Panc1 (cell line): ENCODE data around the gene ZNF346. TPM values are rescaled to one million over a fixed set of nuclear protein-coding genes. Genes with fewer than 3 reads are reported as not detected.
A peak's percentile ranks its signal among the peaks of the same experiment; 100 is the strongest.

Experiments
- ATAC-seq: fragments of 200-7000 bp; cut with Tn5 transposase; 2 replicates; pipeline ENCODE4 v1.9.1; 2020; ENCODE audit warnings: mild to moderate bottlenecking, moderate library complexity
- BruUV-seq: library from RNA; stranded (reverse); fragments of 400-500 nt; replicated peaks from 2 replicates; lab custom pipeline; 2021; lab: Mats Ljungman, UMichigan
- CTCF ChIA-PET: fragments of 300-600 bp; sonication (Branson Sonifier 250); formaldehyde crosslinking; loops from one replicate; lab custom pipeline; 2022; ENCODE audit warnings: antibody characterized with exemption; lab: Charles Lee
- POLR2A ChIA-PET: fragments of 300-600 bp; sonication (Branson Sonifier 250); formaldehyde crosslinking; loops from one replicate; lab custom pipeline; 2022; ENCODE audit warnings: antibody characterized with exemption; lab: Charles Lee
- DNase-seq: peaks from one replicate; pipeline ENCODE4 v3.0.0-alpha.2; 2010; ENCODE audit warnings: low read depth, low spot score
- H3K27ac ChIP-seq: 2 replicates; pipeline ENCODE4 v1.5.1; 2011; ENCODE audit warnings: mild to moderate bottlenecking, low read length, inconsistent platforms
- H3K27me3 ChIP-seq: fragments of 200-500 bp; sonication (Bioruptor generic); 2 replicates; pipeline ENCODE4 v1.6.0; 2014; ENCODE audit warnings: low read length, inconsistent platforms; ENCODE audit not compliant: control insufficient read depth, insufficient read depth
- H3K36me3 ChIP-seq: fragments of 200-500 bp; sonication (Bioruptor generic); 2 replicates; pipeline ENCODE4 v1.5.1; 2014; ENCODE audit warnings: inconsistent platforms, mild to moderate bottlenecking, low read length, moderate library complexity; ENCODE audit not compliant: control insufficient read depth, insufficient read depth
- H3K4me1 ChIP-seq: 2 replicates; pipeline ENCODE4 v1.5.1; 2011; ENCODE audit warnings: inconsistent platforms, mild to moderate bottlenecking, low read length, moderate library complexity; ENCODE audit not compliant: control insufficient read depth, insufficient read depth
- H3K4me3 ChIP-seq, 2 experiments: 2 replicates each; pipeline ENCODE4 v1.5.1; 2011 to 2012; ENCODE audit warnings: low read depth in 2 of 2, low read length in 2 of 2, mild to moderate bottlenecking in 2 of 2, inconsistent platforms in 1 of 2, moderate library complexity in 1 of 2
- H3K9me3 ChIP-seq: fragments of 200-500 bp; sonication (Bioruptor generic); 2 replicates; pipeline ENCODE4 v1.5.1; 2014; ENCODE audit warnings: low read depth, mild to moderate bottlenecking, inconsistent platforms, low read length, moderate library complexity; ENCODE audit not compliant: control insufficient read depth, insufficient read depth
- CTCF ChIP-seq: fragments of 450-650 bp; IDR thresholded peaks from 2 replicates; pipeline ENCODE4 v1.5.1; 2017; ENCODE audit warnings: mild to moderate bottlenecking
- POLR2AphosphoS5 ChIP-seq: IDR thresholded peaks from 2 replicates; pipeline ENCODE4 v1.6.1; 2012; ENCODE audit warnings: mild to moderate bottlenecking, low read depth, low read length, moderate library complexity
- REST ChIP-seq, 2 experiments: IDR thresholded peaks; 2 replicates each; pipeline ENCODE4 v1.6.1; 2011 to 2012; ENCODE audit warnings: low read depth in 2 of 2, control low read depth in 1 of 2, low read length in 1 of 2, mild to moderate bottlenecking in 1 of 2, moderate library complexity in 1 of 2; ENCODE audit not compliant: insufficient read depth in 1 of 2
- SIN3A ChIP-seq: IDR thresholded peaks from 2 replicates; pipeline ENCODE4 v1.6.1; 2012; ENCODE audit warnings: low read depth, mild to moderate bottlenecking, low read length, moderate library complexity, borderline replicate concordance; ENCODE audit not compliant: insufficient read depth
- TCF7L2 ChIP-seq: IDR thresholded peaks from 2 replicates; pipeline ENCODE4 v1.6.1; 2011; ENCODE audit warnings: mild to moderate bottlenecking, low read depth, low read length, inconsistent platforms
- in situ Hi-C: cut with HindIII; loops from 2 replicates; pipeline ENCODE4 v1.10.0; 2016; ENCODE audit warnings: low sequenced_read_pairs, low pct_unique_long_range_greater_than_20kb
- intact Hi-C: fragments of 100-400 bp; cut with micrococcal nuclease; formaldehyde crosslinking; loops from one replicate; pipeline ENCODE4 v1.10.0; 2022; ENCODE audit not compliant: unreplicated experiment
- total RNA-seq: library from RNA; stranded (reverse); gene quantifications from one replicate; pipeline ENCODE4 v1.2.1, GENCODE V29; 2021; ENCODE audit not compliant: unreplicated experiment

ZNF346 gene
- total RNA-seq, 1 experiment from 2014 or later, result 21.3 TPM

GRCh38 chr5:177005619-177006264, 16.8 kb upstream of the ZNF346 start:
- Histone ChIP-seq H3K27ac (peak overlapping the region; percentile 80), H3K36me3 (no peaks in the 10 kb centered on the region), H3K4me3 (peak overlapping the region; percentile 85 to 86), H3K4me1 (peaks cover 14% of the 10 kb centered on the region), H3K9me3 (no peaks in the 10 kb centered on the region), H3K27me3 (no peaks in the 10 kb centered on the region)
- ChIA-PET CTCF (interaction anchor here (0.6 to 0.7 kb wide), 2 partner anchors 45 to 138 kb away, joined by 3 to 7 read pairs; no protein-coding TSS in a partner anchor), POLR2A (interaction anchor here (0.5 kb wide), 1 partner anchor 12 kb away, joined by 11 read pairs; no protein-coding TSS in a partner anchor)
- in situ Hi-C loops, result no loop called here
- BruUV-seq, result no TSS peak
- ATAC-seq (peak; percentile 79), DNase-seq (no peak)
- intact Hi-C loops, result no loop called here
- TF ChIP-seq SIN3A, result no peak
- TF ChIP-seq REST (IDR thresholded peaks at IDR 0.05; ENCODE audit: insufficient read depth in 1 of 2, low read depth in 2 of 2, low read length in 1 of 2), result no peak
- TF ChIP-seq POLR2AphosphoS5, result no peak
- peak; percentile 75 for TF ChIP-seq CTCF
- TF ChIP-seq TCF7L2, result no peak

- DNase-seq (peak; percentile 72), ATAC-seq (peak; percentile 91)
- CTCF ChIA-PET, result interaction anchor here (0.7 kb wide), 2 partner anchors 45 to 341 kb away, joined by 3 read pairs; no protein-coding TSS in a partner anchor
- POLR2A ChIA-PET, result no interaction called here
- TF ChIP-seq TCF7L2, result peak; percentile 64; the same call in 1 of the 2 replicates
- 0 out of 4 replicates have a peak, but pooled peaks of 1 of the 2 experiments have one; percentile 36 for TF ChIP-seq REST (IDR thresholded peaks at IDR 0.05; ENCODE audit: insufficient read depth in 1 of 2, low read depth in 2 of 2, low read length in 1 of 2)
- no peak for TF ChIP-seq SIN3A
- no peak for TF ChIP-seq CTCF
- TF ChIP-seq POLR2AphosphoS5, result peak; percentile 90; the same call in 1 of the 2 replicates
- Histone ChIP-seq H3K36me3 (no peaks in the 10 kb centered on the region), H3K9me3 (no peaks in the 10 kb centered on the region), H3K27me3 (no peaks in the 10 kb centered on the region), H3K4me1 (peaks cover 14% of the 10 kb centered on the region), H3K27ac (peak within 1 kb of the TSS; percentile 86), H3K4me3 (peak within 1 kb of the TSS; percentile 85 to 86)
- no TSS peak for BruUV-seq
- in situ Hi-C loops (no loop called here), intact Hi-C loops (no loop called here)
These were observed 16.1 kb upstream of the ZNF346 start, which contains the start of gene UIMC1 for GRCh38 chr5:177006265-177006972. Gene UIMC1, minus strand, starts transcription at chr5:177006779. Its CDS starts 24,164 bp downstream, at chr5:176982615.
